GM23248 (cell line): ENCODE results near the gene SH3RF3. TPM values are rescaled to one million over a fixed set of nuclear protein-coding genes. Genes with fewer than 3 reads are reported as not detected.

Experiments used
- DNase-seq: peaks from one replicate; pipeline ENCODE4 v3.0.0-alpha.2; 2015
- H2AFZ ChIP-seq: fragments of 200-600 bp; sonication (generic); 2 replicates; pipeline ENCODE4 v1.6.1; 2016; ENCODE audit warnings: antibody characterized with exemption
- H3F3A ChIP-seq: fragments of 200-600 bp; sonication (generic); 2 replicates; pipeline ENCODE4 v1.6.1; 2016; ENCODE audit warnings: mild to moderate bottlenecking, antibody characterized with exemption, mixed run types; ENCODE audit not compliant: insufficient read depth
- H3K27ac ChIP-seq: fragments of 200-600 bp; sonication (generic); 2 replicates; pipeline ENCODE4 v1.5.1; 2016; ENCODE audit warnings: mild to moderate bottlenecking
- H3K27me3 ChIP-seq: fragments of 200-600 bp; sonication (generic); replicated peaks from 2 replicates; pipeline ENCODE4 v1.6.1; 2016; ENCODE audit warnings: mild to moderate bottlenecking; ENCODE audit not compliant: insufficient read depth
- H3K36me3 ChIP-seq: fragments of 200-600 bp; sonication (generic); 2 replicates; pipeline ENCODE4 v1.6.1; 2016; ENCODE audit warnings: low read depth, mild to moderate bottlenecking
- H3K4me1 ChIP-seq: fragments of 200-600 bp; sonication (generic); 2 replicates; pipeline ENCODE4 v1.6.1; 2016; ENCODE audit warnings: mild to moderate bottlenecking; ENCODE audit not compliant: insufficient read depth
- H3K4me2 ChIP-seq: fragments of 200-600 bp; sonication (generic); one replicate; pipeline ENCODE4 v1.6.1; 2016; ENCODE audit warnings: mild to moderate bottlenecking; ENCODE audit not compliant: unreplicated experiment
- H3K4me3 ChIP-seq: fragments of 200-600 bp; sonication (generic); 2 replicates; pipeline ENCODE4 v1.5.1; 2016; ENCODE audit warnings: mild to moderate bottlenecking
- H3K79me2 ChIP-seq: fragments of 200-600 bp; sonication (generic); 2 replicates; pipeline ENCODE4 v1.6.1; 2016; ENCODE audit warnings: mild to moderate bottlenecking; ENCODE audit not compliant: insufficient read depth
- H3K9ac ChIP-seq: fragments of 200-600 bp; sonication (generic); 2 replicates; pipeline ENCODE4 v1.6.1; 2016; ENCODE audit warnings: mild to moderate bottlenecking
- H3K9me2 ChIP-seq: fragments of 200-600 bp; sonication (generic); 2 replicates; pipeline ENCODE4 v1.6.1; 2016; ENCODE audit warnings: mixed run types, mild to moderate bottlenecking, moderate library complexity; ENCODE audit not compliant: insufficient read depth
- H3K9me3 ChIP-seq: fragments of 200-600 bp; sonication (generic); one replicate; pipeline ENCODE4 v1.6.1; 2017; ENCODE audit warnings: low read depth
- H4K20me1 ChIP-seq: fragments of 200-600 bp; sonication (generic); 2 replicates; pipeline ENCODE4 v1.6.0; 2016; ENCODE audit not compliant: insufficient read depth
- EZH2 ChIP-seq: fragments of 200-600 bp; sonication (generic); IDR thresholded peaks from 2 replicates; pipeline ENCODE4 v1.6.1; 2018; ENCODE audit warnings: antibody characterized with exemption, mild to moderate bottlenecking; ENCODE audit not compliant: insufficient read depth, poor library complexity, severe bottlenecking
- EZH2phosphoT487 ChIP-seq: fragments of 200-600 bp; sonication (generic); IDR thresholded peaks from 2 replicates; pipeline ENCODE4 v1.6.1; 2018; ENCODE audit warnings: antibody characterized with exemption, moderate library complexity, mild to moderate bottlenecking, low read depth; ENCODE audit not compliant: insufficient read depth
- WGBS, 2 experiments: methylation state at CpG; one replicate each; pipeline ENCODE4 v1.1.6; 2015 to 2017; ENCODE audit warnings: low lambda C conversion rate in 2 of 2, low coverage in 1 of 2; ENCODE audit errors: missing lambda C conversion rate in 2 of 2; 5-methylcytosine and 5-hydroxymethylcytosine counted together
- in situ Hi-C: fragments of 300-500 bp; cut with MboI; formaldehyde crosslinking; loops from 2 replicates; pipeline ENCODE4 v1.15.0; 2020
- polyA plus RNA-seq: library from polyadenylated mRNA; unstranded; fragments of >200 nt; fragmentation: Nextera tagmentation; extraction: Ambion mirVana; gene quantifications from 2 replicates; pipeline ENCODE4 v1.2.1, GENCODE V29; 2016
- total RNA-seq: library from RNA; depleted of rRNA; stranded (reverse); fragments of >200 nt; shearing (Covaris generic); gene quantifications from 2 replicates; pipeline ENCODE4 v1.2.3, GENCODE V29; 2014

The SH3RF3 gene
- total and polyA plus RNA-seq, 2 experiments from 2014 or later, result 1.5 to 5.2 TPM

- Histone ChIP-seq H3K4me3 (no peak overlapping the region), H3K9me3 (no peaks in the 10 kb centered on the region), H3K27me3 (no peaks in the 10 kb centered on the region), H3F3A (no peaks in the 10 kb centered on the region), H3K4me1 (peaks cover 8% of the 10 kb centered on the region; the same call in 1 of the 2 replicates), H3K9ac (no peak overlapping the region), H3K79me2 (no peaks in the 10 kb centered on the region), H3K27ac (no peak overlapping the region), H3K36me3 (no peaks in the 10 kb centered on the region), H3K9me2 (no peaks in the 10 kb centered on the region), H3K4me2 (no peak overlapping the region), H2AFZ (no peak overlapping the region), H4K20me1 (no peaks in the 10 kb centered on the region)
- TF ChIP-seq EZH2phosphoT487 (no peak), EZH2 (no peak)
- in situ Hi-C loops, result no loop called here
- DNase-seq, result no peak
- 97 to 98% methylated on average over 4 of the region's 4 CpGs for WGBS, 2 experiments
Observed at GRCh38 chr2:109387221-109387735, 258.3 kb downstream of the SH3RF3 start.

DNA sequence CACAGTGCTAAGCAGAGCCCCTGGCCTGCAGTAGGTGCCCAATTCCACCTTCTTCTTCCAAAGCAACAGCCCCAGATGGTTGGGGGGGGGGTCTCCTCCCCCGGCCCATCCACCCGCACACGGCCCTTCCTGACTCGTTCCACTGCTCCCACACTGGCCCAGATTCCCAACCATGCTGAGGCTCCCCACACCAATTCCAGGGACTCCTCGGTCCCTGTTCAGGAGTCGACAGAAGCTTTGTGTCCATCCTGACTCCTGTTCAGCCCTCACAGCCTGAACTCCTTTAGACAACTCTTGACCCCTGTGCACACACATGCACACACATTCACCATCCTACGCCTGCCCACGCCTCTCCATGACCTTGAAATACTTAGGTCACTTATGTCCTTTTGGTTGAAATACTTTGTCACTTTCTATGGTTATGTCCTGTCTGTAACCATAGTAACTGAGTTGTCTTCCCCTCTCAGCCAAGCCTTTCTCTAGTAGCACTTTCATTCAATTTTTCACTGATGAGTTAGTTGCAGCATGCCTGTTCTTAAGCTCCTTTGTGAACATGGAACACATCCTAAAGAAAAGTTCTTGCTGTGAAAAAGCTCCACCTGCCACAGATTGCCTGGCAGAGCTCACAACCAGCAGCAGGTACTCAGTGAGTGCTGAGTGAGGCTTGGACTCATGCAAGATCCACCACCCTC, 258.9 kb downstream of the SH3RF3 start:
- no peaks in the 10 kb centered on the region for H3K27me3 ChIP-seq
- no peaks in the 10 kb centered on the region for H4K20me1 ChIP-seq
- no peak overlapping the region for H3K4me2 ChIP-seq
- no peak overlapping the region for H3K4me3 ChIP-seq
- H3F3A ChIP-seq, result no peaks in the 10 kb centered on the region
- TF ChIP-seq EZH2 (no peak), EZH2phosphoT487 (no peak)
- no peak overlapping the region for H3K9ac ChIP-seq
- no peak for DNase-seq
- H3K79me2 ChIP-seq, result no peaks in the 10 kb centered on the region
- in situ Hi-C loops, result no loop called here
- H3K27ac ChIP-seq, result no peak overlapping the region
- H3K9me2 ChIP-seq, result no peaks in the 10 kb centered on the region
- H2AFZ ChIP-seq, result no peak overlapping the region
- no peaks in the 10 kb centered on the region for H3K36me3 ChIP-seq
- WGBS, 2 experiments, result 87 to 91% methylated on average over 8 of the region's 8 CpGs
- H3K9me3 ChIP-seq, result no peaks in the 10 kb centered on the region
- peaks cover 5% of the 10 kb centered on the region; the same call in 1 of the 2 replicates for H3K4me1 ChIP-seq

GRCh38 chr2:109391243-109391642, 262.2 kb downstream of the SH3RF3 start:
- H3K27ac ChIP-seq, result no peak overlapping the region
- no peaks in the 10 kb centered on the region for H3K79me2 ChIP-seq
- no peak overlapping the region for H3K9ac ChIP-seq
- no peaks in the 10 kb centered on the region for H3K4me1 ChIP-seq
- no peaks in the 10 kb centered on the region for H3K36me3 ChIP-seq
- H3K4me2 ChIP-seq, result no peak overlapping the region
- no peaks in the 10 kb centered on the region for H4K20me1 ChIP-seq
- TF ChIP-seq EZH2phosphoT487 (no peak), EZH2 (no peak)
- no peaks in the 10 kb centered on the region for H3K9me3 ChIP-seq
- H3K4me3 ChIP-seq, result no peak overlapping the region
- in situ Hi-C loops, result no loop called here
- no peaks in the 10 kb centered on the region for H3K27me3 ChIP-seq
- H3K9me2 ChIP-seq, result no peaks in the 10 kb centered on the region
- H3F3A ChIP-seq, result no peaks in the 10 kb centered on the region
- no peak for DNase-seq
- 95% methylated on average over 7 to 9 of the region's 9 CpGs for WGBS, 2 experiments
- no peak overlapping the region for H2AFZ ChIP-seq

GRCh38 chr2:109392140-109392539, 263.1 kb downstream of the SH3RF3 start:
- Histone ChIP-seq H3K9me3 (no peaks in the 10 kb centered on the region), H3K79me2 (no peaks in the 10 kb centered on the region), H3K36me3 (no peaks in the 10 kb centered on the region), H4K20me1 (no peaks in the 10 kb centered on the region), H3K4me2 (no peak overlapping the region), H3F3A (no peaks in the 10 kb centered on the region), H2AFZ (no peak overlapping the region), H3K4me1 (no peaks in the 10 kb centered on the region), H3K4me3 (no peak overlapping the region), H3K9ac (no peak overlapping the region), H3K27ac (no peak overlapping the region), H3K27me3 (no peaks in the 10 kb centered on the region), H3K9me2 (no peaks in the 10 kb centered on the region)
- TF ChIP-seq EZH2phosphoT487 (no peak), EZH2 (no peak)
- 86 to 89% methylated on average over 5 of the region's 5 CpGs for WGBS, 2 experiments
- in situ Hi-C loops, result no loop called here
- DNase-seq, result no peak
